C4-2B (cell line): ENCODE measurements around the gene PCDH9.

Experiments
- H3K27ac ChIP-seq: fragments of 450-650 bp; 2 replicates; pipeline ENCODE4 v1.5.1; 2017
- ZFX ChIP-seq: fragments of 450-650 bp; IDR thresholded peaks from 2 replicates; pipeline ENCODE4 v1.6.1; 2017
- TF ChIP-seq, protein P1 (sequence below): fragments of 450-650 bp; conservative IDR thresholded peaks from 2 replicates; pipeline ENCODE4 v1.5.1; 2017; ENCODE audit warnings: mild to moderate bottlenecking

PCDH9 gene

GRCh38 chr13:66972659-66973058 lies 257.5 kb downstream of the PCDH9 start:
- no peak overlapping the region for H3K27ac ChIP-seq
- TF ChIP-seq, protein P1, sequence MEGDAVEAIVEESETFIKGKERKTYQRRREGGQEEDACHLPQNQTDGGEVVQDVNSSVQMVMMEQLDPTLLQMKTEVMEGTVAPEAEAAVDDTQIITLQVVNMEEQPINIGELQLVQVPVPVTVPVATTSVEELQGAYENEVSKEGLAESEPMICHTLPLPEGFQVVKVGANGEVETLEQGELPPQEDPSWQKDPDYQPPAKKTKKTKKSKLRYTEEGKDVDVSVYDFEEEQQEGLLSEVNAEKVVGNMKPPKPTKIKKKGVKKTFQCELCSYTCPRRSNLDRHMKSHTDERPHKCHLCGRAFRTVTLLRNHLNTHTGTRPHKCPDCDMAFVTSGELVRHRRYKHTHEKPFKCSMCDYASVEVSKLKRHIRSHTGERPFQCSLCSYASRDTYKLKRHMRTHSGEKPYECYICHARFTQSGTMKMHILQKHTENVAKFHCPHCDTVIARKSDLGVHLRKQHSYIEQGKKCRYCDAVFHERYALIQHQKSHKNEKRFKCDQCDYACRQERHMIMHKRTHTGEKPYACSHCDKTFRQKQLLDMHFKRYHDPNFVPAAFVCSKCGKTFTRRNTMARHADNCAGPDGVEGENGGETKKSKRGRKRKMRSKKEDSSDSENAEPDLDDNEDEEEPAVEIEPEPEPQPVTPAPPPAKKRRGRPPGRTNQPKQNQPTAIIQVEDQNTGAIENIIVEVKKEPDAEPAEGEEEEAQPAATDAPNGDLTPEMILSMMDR, result no peak
- TF ChIP-seq ZFX, result no peak

GRCh38 chr13:66971004-66971403 lies 259.1 kb downstream of the PCDH9 start:
- TF ChIP-seq ZFX, result no peak
- TF ChIP-seq, protein P1, result no peak
- H3K27ac ChIP-seq, result no peak overlapping the region

DNA sequence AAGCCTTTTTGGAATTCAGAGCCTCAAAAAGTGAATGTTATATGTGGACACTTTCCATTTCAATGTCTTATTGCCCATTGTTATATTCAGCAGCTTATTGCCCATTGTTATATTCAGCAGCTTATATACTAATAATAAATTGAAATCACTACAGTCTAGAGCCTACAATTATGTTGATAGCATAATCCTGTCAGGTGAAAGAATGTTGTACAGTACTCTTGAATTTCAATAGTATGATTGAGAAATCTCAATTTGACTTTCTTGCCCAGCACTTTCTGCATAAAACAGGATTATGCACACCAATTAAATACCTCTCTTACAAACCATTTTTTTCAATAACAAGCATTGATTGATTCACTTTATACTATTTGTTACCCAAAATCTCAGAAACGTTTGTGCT lies 260.8 kb downstream of the PCDH9 start:
- H3K27ac ChIP-seq, result no peak overlapping the region
- no peak for TF ChIP-seq ZFX
- TF ChIP-seq, protein P1, result no peak

- TF ChIP-seq, protein P1, result no peak
These were observed 262.1 kb downstream of the PCDH9 start for GRCh38 chr13:66967811-66968597.

DNA sequence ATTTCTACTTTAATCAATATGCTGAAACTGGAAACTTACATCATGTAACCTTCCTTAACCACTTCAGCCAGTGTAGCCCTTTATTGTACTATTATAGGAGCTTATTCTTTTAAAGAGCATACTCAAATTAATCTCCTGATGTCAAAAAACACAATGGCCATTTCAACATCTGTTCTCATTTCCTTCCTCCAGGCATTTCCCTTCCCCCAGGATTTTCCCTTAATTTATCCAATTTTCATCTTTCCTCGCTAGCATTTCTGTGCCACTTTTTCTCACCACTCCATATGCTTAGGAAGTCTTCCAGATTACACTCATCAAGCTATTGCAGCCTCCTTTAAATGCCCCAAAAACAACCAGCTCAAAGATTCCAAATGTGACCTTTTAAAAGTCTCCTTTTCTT lies 265.0 kb downstream of the PCDH9 start:
- H3K27ac ChIP-seq, result no peak overlapping the region
- TF ChIP-seq, protein P1, result no peak
- TF ChIP-seq ZFX, result no peak

More at GRCh38 chr13:66967811-66968597, 262.1 kb downstream of the PCDH9 start:
- H3K27ac ChIP-seq, result no peak overlapping the region

- no peak overlapping the region for H3K27ac ChIP-seq
- TF ChIP-seq, protein P1, result no peak
- no peak for TF ChIP-seq ZFX
These were observed 267.2 kb downstream of the PCDH9 start for GRCh38 chr13:66962953-66963352.

- H3K27ac ChIP-seq, result no peak overlapping the region
- TF ChIP-seq, protein P1, result no peak
- no peak for TF ChIP-seq ZFX
These were observed 271.5 kb downstream of the PCDH9 start for GRCh38 chr13:66958611-66959010.
